ENCODE results near the gene PDE10A.

The PDE10A gene

GRCh38 chr6:165605901-165606739 is 56.9 kb downstream of the PDE10A start:
- no peak for DNase-seq (ENCODE audit: low read depth)
- no peak for TF ChIP-seq POLR2A (IDR thresholded peaks at IDR 0.05; ENCODE audit: extremely low read depth, insufficient read length)
- no peak for TF ChIP-seq CTCF (IDR thresholded peaks at IDR 0.05; ENCODE audit: low read depth, low read length)
- TF ChIP-seq MYC (IDR thresholded peaks at IDR 0.05; ENCODE audit: low read depth, low read length), result no peak
- no peak for TF ChIP-seq MAX (IDR thresholded peaks at IDR 0.05; ENCODE audit: low read depth, low read length)
- H3K4me3 ChIP-seq (ENCODE audit: low read depth, low read length), result no peak overlapping the region

GRCh38 chr6:165605182-165605875 is 57.7 kb downstream of the PDE10A start:
- DNase-seq (ENCODE audit: low read depth), result no peak
- no peak overlapping the region for H3K4me3 ChIP-seq (ENCODE audit: low read depth, low read length)
- TF ChIP-seq POLR2A (IDR thresholded peaks at IDR 0.05; ENCODE audit: extremely low read depth, insufficient read length) (no peak), CTCF (IDR thresholded peaks at IDR 0.05; ENCODE audit: low read depth, low read length) (no peak), MAX (IDR thresholded peaks at IDR 0.05; ENCODE audit: low read depth, low read length) (no peak), MYC (IDR thresholded peaks at IDR 0.05; ENCODE audit: low read depth, low read length) (no peak)

GRCh38 chr6:165602291-165602690 is 60.8 kb downstream of the PDE10A start:
- DNase-seq (ENCODE audit: low read depth), result no peak
- H3K4me3 ChIP-seq (ENCODE audit: low read depth, low read length), result no peak overlapping the region
- TF ChIP-seq POLR2A (IDR thresholded peaks at IDR 0.05; ENCODE audit: extremely low read depth, insufficient read length) (no peak), CTCF (IDR thresholded peaks at IDR 0.05; ENCODE audit: low read depth, low read length) (no peak), MYC (IDR thresholded peaks at IDR 0.05; ENCODE audit: low read depth, low read length) (no peak)

GRCh38 chr6:165600606-165601005 is 62.4 kb downstream of the PDE10A start:
- no peak overlapping the region for H3K4me3 ChIP-seq (ENCODE audit: low read depth, low read length)
- TF ChIP-seq MAX (IDR thresholded peaks at IDR 0.05; ENCODE audit: low read depth, low read length) (no peak), POLR2A (IDR thresholded peaks at IDR 0.05; ENCODE audit: extremely low read depth, insufficient read length) (no peak), CTCF (IDR thresholded peaks at IDR 0.05; ENCODE audit: low read depth, low read length) (no peak), MYC (IDR thresholded peaks at IDR 0.05; ENCODE audit: low read depth, low read length) (no peak)
- no peak for DNase-seq (ENCODE audit: low read depth)

GRCh38 chr6:165599596-165600487 is 63.2 kb downstream of the PDE10A start:
- no peak for DNase-seq (ENCODE audit: low read depth)
- H3K4me3 ChIP-seq (ENCODE audit: low read depth, low read length), result no peak overlapping the region
- TF ChIP-seq MAX (IDR thresholded peaks at IDR 0.05; ENCODE audit: low read depth, low read length) (no peak), POLR2A (IDR thresholded peaks at IDR 0.05; ENCODE audit: extremely low read depth, insufficient read length) (no peak), MYC (IDR thresholded peaks at IDR 0.05; ENCODE audit: low read depth, low read length) (no peak), CTCF (IDR thresholded peaks at IDR 0.05; ENCODE audit: low read depth, low read length) (no peak)

Measured in NB4 (cell line).